ENCODE results near the gene ADD1. TPM values are rescaled to one million over a fixed set of nuclear protein-coding genes. Genes with fewer than 3 reads are reported as not detected.

Gene ADD1
- total RNA-seq, 1 experiment from 2014 or later, result 232 TPM

GRCh38 chr4:2861631-2862436 lies 18.2 kb downstream of the ADD1 start:
- Histone ChIP-seq H3K27ac (ENCODE audit: low read depth, low read length, poor library complexity, severe bottlenecking) (no peak overlapping the region), H3K36me3 (ENCODE audit: insufficient read depth, low read length, poor library complexity, severe bottlenecking) (no peaks in the 10 kb centered on the region), H3K9me3 (ENCODE audit: low read depth, low read length, poor library complexity, severe bottlenecking) (no peaks in the 10 kb centered on the region), H3K27me3 (replicated peaks; ENCODE audit: insufficient read depth, low read depth, low read length, poor library complexity) (no peaks in the 10 kb centered on the region), H3K4me1 (ENCODE audit: insufficient read depth, low read length, poor library complexity, severe bottlenecking) (peaks cover 66% of the 10 kb centered on the region), H3K4me3 (ENCODE audit: low read depth, low read length, poor library complexity, severe bottlenecking) (no peak overlapping the region)
- intact Hi-C loops (cut with micrococcal nuclease; ENCODE audit: unreplicated experiment), result no loop called here
- ChIA-PET CTCF (no interaction called here), POLR2A (ENCODE audit: low non-redundant PET) (interaction anchor here (0.6 kb wide), 1 partner anchor 23 kb away, joined by 3 read pairs; no protein-coding TSS in a partner anchor)
- BruUV-seq (replicated peaks), result no TSS peak
- DNase-seq (ENCODE audit: low spot score), result no peak
- TF ChIP-seq EZH2 (IDR thresholded peaks at IDR 0.05; ENCODE audit: borderline replicate concordance, low read depth, low read length, poor library complexity, severe bottlenecking), result no peak
- no peak for TF ChIP-seq CTCF (conservative IDR thresholded peaks at IDR 0.05; ENCODE audit: low read depth, low read length)

- POLR2A ChIA-PET (ENCODE audit: low non-redundant PET), result interaction anchor here (0.6 kb wide), 1 partner anchor 24 kb away, joined by 3 read pairs; no protein-coding TSS in a partner anchor
- no peak for TF ChIP-seq CTCF (conservative IDR thresholded peaks at IDR 0.05; ENCODE audit: low read depth, low read length)
- no peak for TF ChIP-seq EZH2 (IDR thresholded peaks at IDR 0.05; ENCODE audit: borderline replicate concordance, low read depth, low read length, poor library complexity, severe bottlenecking)
- Histone ChIP-seq H3K36me3 (ENCODE audit: insufficient read depth, low read length, poor library complexity, severe bottlenecking) (no peaks in the 10 kb centered on the region), H3K4me3 (ENCODE audit: low read depth, low read length, poor library complexity, severe bottlenecking) (no peak overlapping the region), H3K27ac (ENCODE audit: low read depth, low read length, poor library complexity, severe bottlenecking) (no peak overlapping the region), H3K27me3 (replicated peaks; ENCODE audit: insufficient read depth, low read depth, low read length, poor library complexity) (no peaks in the 10 kb centered on the region), H3K9me3 (ENCODE audit: low read depth, low read length, poor library complexity, severe bottlenecking) (no peaks in the 10 kb centered on the region), H3K4me1 (ENCODE audit: insufficient read depth, low read length, poor library complexity, severe bottlenecking) (peaks cover 73% of the 10 kb centered on the region)
- CTCF ChIA-PET, result no interaction called here
- no TSS peak for BruUV-seq (replicated peaks)
- intact Hi-C loops (cut with micrococcal nuclease; ENCODE audit: unreplicated experiment), result no loop called here
- DNase-seq (ENCODE audit: low spot score), result peak; percentile 85
These were observed 18.9 kb downstream of the ADD1 start for GRCh38 chr4:2862528-2862927.

- intact Hi-C loops (cut with micrococcal nuclease; ENCODE audit: unreplicated experiment), result no loop called here
- no peaks in the 10 kb centered on the region for H3K27me3 ChIP-seq (replicated peaks; ENCODE audit: insufficient read depth, low read depth, low read length, poor library complexity)
These were observed 20.0 kb downstream of the ADD1 start for GRCh38 chr4:2863649-2864048.

More at GRCh38 chr4:2863649-2864048, 20.0 kb downstream of the ADD1 start:
- Histone ChIP-seq H3K9me3 (ENCODE audit: low read depth, low read length, poor library complexity, severe bottlenecking) (no peaks in the 10 kb centered on the region), H3K4me1 (ENCODE audit: insufficient read depth, low read length, poor library complexity, severe bottlenecking) (peaks cover 84% of the 10 kb centered on the region), H3K36me3 (ENCODE audit: insufficient read depth, low read length, poor library complexity, severe bottlenecking) (no peaks in the 10 kb centered on the region), H3K27ac (ENCODE audit: low read depth, low read length, poor library complexity, severe bottlenecking) (no peak overlapping the region), H3K4me3 (ENCODE audit: low read depth, low read length, poor library complexity, severe bottlenecking) (no peak overlapping the region)
- POLR2A ChIA-PET (ENCODE audit: low non-redundant PET), result no interaction called here
- no TSS peak for BruUV-seq (replicated peaks)
- CTCF ChIA-PET, result no interaction called here
- no peak for DNase-seq (ENCODE audit: low spot score)
- TF ChIP-seq EZH2 (IDR thresholded peaks at IDR 0.05; ENCODE audit: borderline replicate concordance, low read depth, low read length, poor library complexity, severe bottlenecking), result no peak
- TF ChIP-seq CTCF (conservative IDR thresholded peaks at IDR 0.05; ENCODE audit: low read depth, low read length), result no peak
